H9 (cell line): ENCODE measurements around the gene VSTM4. TPM values are rescaled to one million over a fixed set of nuclear protein-coding genes. Genes with fewer than 3 reads are reported as not detected.

Experiments used
- DNase-seq: peaks from one replicate; pipeline ENCODE4 v3.0.0-alpha.2; 2017
- H2AFZ ChIP-seq: one replicate; pipeline ENCODE4 v1.6.1; 2013; ENCODE audit warnings: mild to moderate bottlenecking, low read length, control low read depth, moderate library complexity
- H2AK5ac ChIP-seq: 2 replicates; pipeline ENCODE4 v1.6.1; 2013; ENCODE audit warnings: low read length, control low read depth, mixed read lengths; ENCODE audit not compliant: insufficient read length
- H2BK120ac ChIP-seq: one replicate; pipeline ENCODE4 v1.6.1; 2013; ENCODE audit warnings: low read depth, mild to moderate bottlenecking, low read length, control low read depth, inconsistent platforms; ENCODE audit not compliant: poor library complexity, severe bottlenecking
- H2BK12ac ChIP-seq: 2 replicates; pipeline ENCODE4 v1.6.1; 2013; ENCODE audit warnings: low read length, control low read depth, mixed read lengths, low read depth; ENCODE audit not compliant: insufficient read length
- H2BK15ac ChIP-seq: 2 replicates; pipeline ENCODE4 v1.6.1; 2013; ENCODE audit warnings: low read depth, low read length, control low read depth
- H2BK20ac ChIP-seq: one replicate; pipeline ENCODE4 v1.6.1; 2013; ENCODE audit warnings: low read depth, mild to moderate bottlenecking, low read length, control low read depth, inconsistent platforms; ENCODE audit not compliant: poor library complexity, severe bottlenecking
- H2BK5ac ChIP-seq: 2 replicates; pipeline ENCODE4 v1.6.1; 2013; ENCODE audit warnings: low read length, control low read depth, mixed read lengths; ENCODE audit not compliant: insufficient read length
- H3K14ac ChIP-seq: 2 replicates; pipeline ENCODE4 v1.6.1; 2013; ENCODE audit warnings: low read length, control low read depth; ENCODE audit not compliant: insufficient read depth
- H3K18ac ChIP-seq: 2 replicates; pipeline ENCODE4 v1.6.1; 2013; ENCODE audit warnings: low read depth, mild to moderate bottlenecking, mixed read lengths, low read length, control low read depth; ENCODE audit not compliant: insufficient read length
- H3K23ac ChIP-seq: 2 replicates; pipeline ENCODE4 v1.6.1; 2013; ENCODE audit warnings: low read length, control low read depth, mixed read lengths, low read depth; ENCODE audit not compliant: insufficient read length
- H3K23me2 ChIP-seq: 2 replicates; pipeline ENCODE4 v1.6.1; 2013; ENCODE audit warnings: low read depth, mild to moderate bottlenecking, mixed read lengths, low read length, control low read depth; ENCODE audit not compliant: insufficient read length, poor library complexity, severe bottlenecking
- H3K27ac ChIP-seq: 2 replicates; pipeline ENCODE4 v1.5.1; 2013; ENCODE audit warnings: low read length, control low read depth, mixed read lengths, low read depth; ENCODE audit not compliant: insufficient read length
- H3K27me3 ChIP-seq: 2 replicates; pipeline ENCODE4 v1.6.1; 2013; ENCODE audit warnings: low read length, control low read depth, inconsistent platforms; ENCODE audit not compliant: insufficient read depth
- H3K4ac ChIP-seq: 2 replicates; pipeline ENCODE4 v1.6.1; 2013; ENCODE audit warnings: low read depth, mild to moderate bottlenecking, control low read depth, inconsistent platforms, low read length, moderate library complexity
- H3K4me1 ChIP-seq: 2 replicates; pipeline ENCODE4 v1.6.1; 2013; ENCODE audit warnings: low read length, control low read depth, inconsistent platforms; ENCODE audit not compliant: insufficient read depth
- H3K4me2 ChIP-seq: 2 replicates; pipeline ENCODE4 v1.6.1; 2013; ENCODE audit warnings: low read length, control low read depth, mixed read lengths; ENCODE audit not compliant: insufficient read length, insufficient read depth
- H3K56ac ChIP-seq: 2 replicates; pipeline ENCODE4 v1.6.1; 2013; ENCODE audit warnings: low read depth, mild to moderate bottlenecking, mixed read lengths, low read length, control low read depth; ENCODE audit not compliant: insufficient read length
- H3K79me1 ChIP-seq: 2 replicates; pipeline ENCODE4 v1.6.1; 2013; ENCODE audit warnings: low read depth, mild to moderate bottlenecking, moderate library complexity, low read length, control low read depth, inconsistent platforms; ENCODE audit not compliant: insufficient read depth, poor library complexity, severe bottlenecking
- H3K79me2 ChIP-seq: 2 replicates; pipeline ENCODE4 v1.6.1; 2013; ENCODE audit warnings: low read length, control low read depth, inconsistent platforms; ENCODE audit not compliant: insufficient read depth
- H3K9ac ChIP-seq: 2 replicates; pipeline ENCODE4 v1.6.1; 2013; ENCODE audit warnings: low read length, control low read depth, mixed read lengths; ENCODE audit not compliant: insufficient read length; ENCODE audit errors: extremely low read depth
- H3K9me3 ChIP-seq: one replicate; pipeline ENCODE4 v1.6.1; 2013; ENCODE audit warnings: low read depth, low read length, inconsistent platforms; ENCODE audit not compliant: control insufficient read depth
- H3T11ph ChIP-seq: one replicate; pipeline ENCODE4 v1.6.1; 2013; ENCODE audit warnings: mild to moderate bottlenecking, low read length, control low read depth, inconsistent platforms
- H4K20me1 ChIP-seq: one replicate; pipeline ENCODE4 v1.6.1; 2013; ENCODE audit not compliant: control insufficient read depth, insufficient read length, insufficient read depth
- H4K5ac ChIP-seq: 2 replicates; pipeline ENCODE4 v1.6.1; 2013; ENCODE audit warnings: low read depth, mild to moderate bottlenecking, mixed read lengths, low read length, control low read depth; ENCODE audit not compliant: insufficient read length
- H4K8ac ChIP-seq: replicated peaks from 2 replicates; pipeline ENCODE4 v1.6.1; 2013; ENCODE audit warnings: low read length, control low read depth, mixed read lengths, low read depth; ENCODE audit not compliant: insufficient read length
- H4K91ac ChIP-seq: 2 replicates; pipeline ENCODE4 v1.6.1; 2013; ENCODE audit warnings: low read depth, mild to moderate bottlenecking, moderate library complexity, mixed read lengths, low read length, control low read depth; ENCODE audit not compliant: insufficient read length
- H3K27ac Mint-ChIP-seq, 3 experiments: 2 replicates in 2 of 3; 3 replicates in 1 of 3; pipeline ENCODE4 v1.8.0; 2020 to 2021; ENCODE audit warnings: mixed read lengths in 3 of 3, mild to moderate bottlenecking in 1 of 3, moderate library complexity in 1 of 3
- H3K27me3 Mint-ChIP-seq: 2 replicates; pipeline ENCODE4 v1.8.0; 2021; ENCODE audit warnings: low read depth, mild to moderate bottlenecking, moderate library complexity, mixed read lengths
- H3K36me3 Mint-ChIP-seq, 3 experiments: 2 replicates in 2 of 3; 3 replicates in 1 of 3; pipeline ENCODE4 v1.8.0; 2020 to 2021; ENCODE audit warnings: low read depth in 3 of 3, mixed read lengths in 3 of 3; ENCODE audit not compliant: insufficient read depth in 1 of 3
- H3K4me1 Mint-ChIP-seq, 2 experiments: 2 replicates each; pipeline ENCODE4 v1.8.0; 2020; ENCODE audit warnings: mixed read lengths in 2 of 2
- H3K4me3 Mint-ChIP-seq, 2 experiments: 2 replicates in 1 of 2; 3 replicates in 1 of 2; pipeline ENCODE4 v1.8.0; 2020 to 2021; ENCODE audit warnings: mild to moderate bottlenecking in 2 of 2, mixed read lengths in 2 of 2, moderate library complexity in 1 of 2
- H3K9me3 Mint-ChIP-seq, 2 experiments: 2 replicates in 1 of 2; 3 replicates in 1 of 2; pipeline ENCODE4 v1.8.0; 2020; ENCODE audit warnings: mild to moderate bottlenecking in 2 of 2, mixed read lengths in 2 of 2, moderate library complexity in 1 of 2
- CTCF ChIP-seq: fragments of 200-600 bp; sonication (generic); conservative IDR thresholded peaks from 3 replicates; pipeline ENCODE4 v1.8.0; 2021; ENCODE audit warnings: antibody characterized with exemption, mild to moderate bottlenecking
- WGBS: extraction: QIAGEN DNeasy Blood & Tissue Kit; methylation state at CpG from one replicate; pipeline ENCODE4 v1.1.7; 2013; ENCODE audit warnings: missing lambda C conversion rate, low lambda C conversion rate, mixed read lengths; ENCODE audit not compliant: insufficient read length; ENCODE audit errors: extremely low coverage; 5-methylcytosine and 5-hydroxymethylcytosine counted together
- total RNA-seq: library from RNA; stranded (reverse); gene quantifications from 2 replicates; pipeline ENCODE4 v1.2.1, GENCODE V29; 2021

The VSTM4 gene
- total RNA-seq, 1 experiment from 2014 or later: 0.44 TPM

- no peak overlapping the region for H2BK5ac ChIP-seq
- no peak overlapping the region for H3T11ph ChIP-seq
- H3K27me3 Mint-ChIP-seq: peaks cover 7% of the 10 kb centered on the region; the same call in 1 of the 2 replicates
- no peak overlapping the region for H4K91ac ChIP-seq
- no peak overlapping the region for H2BK120ac ChIP-seq
- H3K4me3 Mint-ChIP-seq: no peak overlapping the region
- H3K14ac ChIP-seq: no peak overlapping the region
- no peak overlapping the region for H2AFZ ChIP-seq
- H3K79me1 ChIP-seq: no peaks in the 10 kb centered on the region
- H3K79me2 ChIP-seq: no peaks in the 10 kb centered on the region
- DNase-seq: no peak
- H3K27me3 ChIP-seq: no peaks in the 10 kb centered on the region
- no peaks in the 10 kb centered on the region for H3K23me2 ChIP-seq
- no peaks in the 10 kb centered on the region for H3K4me1 ChIP-seq
- no peak overlapping the region for H2BK15ac ChIP-seq
- no peak overlapping the region for H3K4me2 ChIP-seq
- TF ChIP-seq CTCF: no peak
- H3K23ac ChIP-seq: no peak overlapping the region
- no peak overlapping the region for H3K9ac ChIP-seq
- H3K4me1 Mint-ChIP-seq: peaks cover 7 to 8% of the 10 kb centered on the region in 2 experiments; a peak in 3 of 4 replicates
- no peak overlapping the region for H2BK20ac ChIP-seq
- H3K4ac ChIP-seq: no peak overlapping the region
- no peaks in the 10 kb centered on the region for H3K9me3 Mint-ChIP-seq
- H4K8ac ChIP-seq: no peak overlapping the region
- H2BK12ac ChIP-seq: no peak overlapping the region
- H3K27ac Mint-ChIP-seq: peak overlapping the region in 1 of 3 experiments; percentile 23; a peak in 2 of 7 replicates
- no peak overlapping the region for H3K56ac ChIP-seq
- H3K18ac ChIP-seq: no peak overlapping the region
- no peaks in the 10 kb centered on the region for H4K20me1 ChIP-seq
- no peaks in the 10 kb centered on the region for H3K36me3 Mint-ChIP-seq
- no peak overlapping the region for H4K5ac ChIP-seq
- no CpG with 5 or more reads among the region's 13 CpGs for WGBS
- H3K27ac ChIP-seq: no peak overlapping the region
- no peaks in the 10 kb centered on the region for H3K9me3 ChIP-seq
- no peak overlapping the region for H2AK5ac ChIP-seq
Measured at GRCh38 chr10:49000437-49001398, 114.6 kb downstream of the VSTM4 start.
